Panc1 (cell line): ENCODE data around the gene RNF167.

ENCODE experiments used
- POLR2AphosphoS5 ChIP-seq: IDR thresholded peaks from 2 replicates; pipeline ENCODE4 v1.6.1; 2012; ENCODE audit warnings: mild to moderate bottlenecking, low read depth, low read length, moderate library complexity
- TF ChIP-seq, protein P1 (sequence below): fragments of 450-650 bp; IDR thresholded peaks from 2 replicates; pipeline ENCODE4 v1.5.1; 2017; ENCODE audit warnings: mild to moderate bottlenecking

DNA sequence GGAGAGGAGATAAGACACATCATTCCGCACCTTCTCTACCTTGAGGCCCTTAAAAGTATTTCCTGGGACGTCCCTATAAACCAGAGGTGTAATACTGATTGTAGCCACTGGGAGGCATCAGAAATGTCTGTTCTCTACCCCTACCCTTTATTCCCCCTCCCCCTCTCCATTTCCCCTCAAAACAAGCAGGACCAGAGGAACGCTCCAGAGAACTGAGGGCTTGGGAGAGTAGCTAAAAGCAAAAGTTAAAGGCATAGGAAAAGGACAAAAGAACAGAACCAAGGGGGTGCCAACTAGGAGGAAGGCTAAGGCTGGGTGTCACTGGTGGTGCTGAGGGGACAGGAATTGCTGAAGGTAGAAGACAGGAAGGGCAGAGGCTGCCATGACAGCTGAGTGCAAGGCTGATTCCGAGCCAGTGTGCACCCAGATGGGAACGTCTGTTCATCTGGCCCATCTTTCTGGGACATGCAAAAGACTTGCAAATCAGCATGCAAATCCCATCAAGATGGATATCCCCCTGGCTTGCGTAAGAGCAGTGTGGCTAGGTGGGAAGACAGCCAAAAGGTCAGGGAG, 40.7 kb downstream of the RNF167 start:
- TF ChIP-seq, protein P1, sequence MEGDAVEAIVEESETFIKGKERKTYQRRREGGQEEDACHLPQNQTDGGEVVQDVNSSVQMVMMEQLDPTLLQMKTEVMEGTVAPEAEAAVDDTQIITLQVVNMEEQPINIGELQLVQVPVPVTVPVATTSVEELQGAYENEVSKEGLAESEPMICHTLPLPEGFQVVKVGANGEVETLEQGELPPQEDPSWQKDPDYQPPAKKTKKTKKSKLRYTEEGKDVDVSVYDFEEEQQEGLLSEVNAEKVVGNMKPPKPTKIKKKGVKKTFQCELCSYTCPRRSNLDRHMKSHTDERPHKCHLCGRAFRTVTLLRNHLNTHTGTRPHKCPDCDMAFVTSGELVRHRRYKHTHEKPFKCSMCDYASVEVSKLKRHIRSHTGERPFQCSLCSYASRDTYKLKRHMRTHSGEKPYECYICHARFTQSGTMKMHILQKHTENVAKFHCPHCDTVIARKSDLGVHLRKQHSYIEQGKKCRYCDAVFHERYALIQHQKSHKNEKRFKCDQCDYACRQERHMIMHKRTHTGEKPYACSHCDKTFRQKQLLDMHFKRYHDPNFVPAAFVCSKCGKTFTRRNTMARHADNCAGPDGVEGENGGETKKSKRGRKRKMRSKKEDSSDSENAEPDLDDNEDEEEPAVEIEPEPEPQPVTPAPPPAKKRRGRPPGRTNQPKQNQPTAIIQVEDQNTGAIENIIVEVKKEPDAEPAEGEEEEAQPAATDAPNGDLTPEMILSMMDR, result peak; percentile 78
- TF ChIP-seq POLR2AphosphoS5, result no peak
